B cell (primary cell): ENCODE measurements around the gene RHBDL1. TPM values are rescaled to one million over a fixed set of nuclear protein-coding genes. Genes with fewer than 3 reads are reported as not detected.

ENCODE experiments used
- ATAC-seq: fragments of 200-7000 bp; cut with Tn5 transposase; one replicate; pipeline ENCODE4 v1.10.0; 2021; ENCODE audit warnings: low read depth, mild to moderate bottlenecking, moderate number of reproducible peaks, moderate library complexity
- CTCF ChIA-PET: fragments of 350-600 bp; sonication (Branson Sonifier 250); formaldehyde crosslinking; loops from one replicate; lab custom pipeline; 2021; ENCODE audit warnings: antibody characterized with exemption, inconsistent platforms; lab: Charles Lee
- POLR2A ChIA-PET: fragments of 350-600 bp; sonication (Branson Sonifier 250); formaldehyde crosslinking; loops from one replicate; lab custom pipeline; 2021; ENCODE audit warnings: antibody characterized with exemption; lab: Charles Lee
- DNase-seq: peaks from one replicate; pipeline ENCODE4 v3.0.0; 2013
- H2AFZ ChIP-seq: 2 replicates; pipeline ENCODE4 v1.6.1; 2012; ENCODE audit warnings: mild to moderate bottlenecking, low read depth, low read length; ENCODE audit not compliant: insufficient read depth, poor library complexity, severe bottlenecking
- H3K27ac ChIP-seq, 2 donors: 1 replicate in 1 of 2; 2 replicates in 1 of 2; pipeline ENCODE4 v1.5.1; 2012 to 2013; ENCODE audit warnings: low read length in 2 of 2, mild to moderate bottlenecking in 2 of 2, moderate library complexity in 1 of 2
- H3K27me3 ChIP-seq, 4 experiments: fragments of 200-600 bp in 1 of 4; sonication (generic) in 1 of 4; replicated peaks in 1 of 4; 1 replicate in 2 of 4; 2 replicates in 2 of 4; pipeline versions ENCODE4 v1.6.1 to v1.7.0; 2013 to 2016; ENCODE audit warnings: low read length in 3 of 4, mild to moderate bottlenecking in 2 of 4, mixed read lengths in 1 of 4, moderate library complexity in 1 of 4; ENCODE audit not compliant: insufficient read depth in 4 of 4, control insufficient read depth in 3 of 4; ENCODE audit errors: control extremely low read depth in 1 of 4
- H3K36me3 ChIP-seq, 2 experiments: replicated peaks in 1 of 2; 1 replicate in 1 of 2; 2 replicates in 1 of 2; pipeline versions ENCODE4 v1.6.1 to v1.7.1; 2013; ENCODE audit warnings: low read length in 1 of 2; ENCODE audit not compliant: insufficient read depth in 2 of 2, control insufficient read depth in 1 of 2; ENCODE audit errors: control extremely low read depth in 1 of 2, extremely low read depth in 1 of 2
- H3K4me1 ChIP-seq, 2 donors: fragments of 200-600 bp in 1 of 2; sonication (generic) in 1 of 2; 1 replicate in 1 of 2; 2 replicates in 1 of 2; pipeline versions ENCODE4 v1.5.1 to v1.6.1; 2013 to 2017; ENCODE audit warnings: low read length in 2 of 2; ENCODE audit not compliant: control insufficient read depth in 2 of 2, insufficient read depth in 2 of 2
- H3K4me2 ChIP-seq: replicated peaks from 2 replicates; pipeline ENCODE3; 2012; ENCODE audit warnings: mild to moderate bottlenecking, low read depth, low read length; ENCODE audit not compliant: poor library complexity, severe bottlenecking
- H3K4me3 ChIP-seq, 5 experiments: fragments of 200-600 bp in 1 of 5; sonication (generic) in 1 of 5; 1 replicate in 3 of 5; 2 replicates in 2 of 5; pipeline versions ENCODE4 v1.5.1 to v1.7.0; 2011 to 2016; ENCODE audit warnings: low read length in 4 of 5, mild to moderate bottlenecking in 4 of 5, low read depth in 2 of 5, control low read depth in 1 of 5, moderate library complexity in 1 of 5; ENCODE audit not compliant: insufficient read depth in 1 of 5; ENCODE audit errors: control extremely low read depth in 1 of 5, extremely low read depth in 1 of 5
- H3K79me2 ChIP-seq: fragments of 200-600 bp; sonication (generic); one replicate; pipeline ENCODE4 v1.6.0; 2016; ENCODE audit warnings: low read length; ENCODE audit not compliant: control insufficient read depth, insufficient read depth
- H3K9ac ChIP-seq: fragments of 200-600 bp; sonication (generic); 2 replicates; pipeline ENCODE4 v1.6.1; 2017; ENCODE audit warnings: mild to moderate bottlenecking, low read length, moderate library complexity
- H3K9me3 ChIP-seq, 3 donors: one replicate each; pipeline versions ENCODE4 v1.6.1 to v1.7.1; 2013; ENCODE audit warnings: low read length in 2 of 3; ENCODE audit not compliant: control insufficient read depth in 2 of 3, insufficient read depth in 1 of 3; ENCODE audit errors: control extremely low read depth in 1 of 3
- H4K20me1 ChIP-seq: 2 replicates; pipeline ENCODE4 v1.6.0; 2012; ENCODE audit warnings: mild to moderate bottlenecking, low read length; ENCODE audit not compliant: insufficient read depth, control insufficient read depth, poor library complexity, severe bottlenecking
- H3K27ac Mint-ChIP-seq: one replicate; pipeline ENCODE4 v1.8.0; 2021; ENCODE audit warnings: mixed read lengths
- H3K27me3 Mint-ChIP-seq: one replicate; pipeline ENCODE4 v1.8.0; 2021; ENCODE audit warnings: mixed read lengths
- H3K4me1 Mint-ChIP-seq: one replicate; pipeline ENCODE4 v1.8.0; 2021; ENCODE audit warnings: mixed read lengths
- H3K4me3 Mint-ChIP-seq: one replicate; pipeline ENCODE4 v1.8.0; 2021; ENCODE audit warnings: mixed read lengths
- H3K9me3 Mint-ChIP-seq: one replicate; pipeline ENCODE4 v1.8.0; 2022; ENCODE audit warnings: mixed read lengths; ENCODE audit not compliant: insufficient read depth
- EZH2 ChIP-seq: IDR thresholded peaks from 2 replicates; pipeline ENCODE4 v1.6.1; 2012; ENCODE audit warnings: borderline replicate concordance, low read depth, mild to moderate bottlenecking, moderate library complexity, low read length; ENCODE audit not compliant: insufficient read depth, poor library complexity, severe bottlenecking
- WGBS: methylation state at CpG from one replicate; pipeline ENCODE4 v1.1.5; 2013; ENCODE audit warnings: missing lambda C conversion rate; ENCODE audit not compliant: insufficient coverage; 5-methylcytosine and 5-hydroxymethylcytosine counted together
- intact Hi-C: fragments of 100-400 bp; cut with micrococcal nuclease; formaldehyde crosslinking; loops from one replicate; pipeline ENCODE4 v1.10.0; 2022
- polyA plus RNA-seq: library from polyadenylated mRNA; depleted of rRNA; stranded (reverse); fragments of >200 nt; gene quantifications from 2 replicates; pipeline ENCODE4 v1.2.3, GENCODE V29; 2012
- total RNA-seq, 2 donors: library from RNA; stranded (reverse); fragments of 120-200 nt in 1 of 2; gene quantifications; 1 replicate in 1 of 2; 2 replicates in 1 of 2; pipeline versions ENCODE4 v1.2.3 to v1.2.4, GENCODE V29; 2013 to 2022
- TF ChIP-seq, protein P1 (sequence below): fragments of 200-600 bp; IDR thresholded peaks from one replicate; pipeline ENCODE4 v1.8.0; 2022; ENCODE audit warnings: antibody characterized with exemption, mild to moderate bottlenecking

Gene RHBDL1
- total and polyA plus RNA-seq, 2 donors (not counting 1 experiment from before 2014, with no cell fraction given): 0.76 to 1.6 TPM

DNA sequence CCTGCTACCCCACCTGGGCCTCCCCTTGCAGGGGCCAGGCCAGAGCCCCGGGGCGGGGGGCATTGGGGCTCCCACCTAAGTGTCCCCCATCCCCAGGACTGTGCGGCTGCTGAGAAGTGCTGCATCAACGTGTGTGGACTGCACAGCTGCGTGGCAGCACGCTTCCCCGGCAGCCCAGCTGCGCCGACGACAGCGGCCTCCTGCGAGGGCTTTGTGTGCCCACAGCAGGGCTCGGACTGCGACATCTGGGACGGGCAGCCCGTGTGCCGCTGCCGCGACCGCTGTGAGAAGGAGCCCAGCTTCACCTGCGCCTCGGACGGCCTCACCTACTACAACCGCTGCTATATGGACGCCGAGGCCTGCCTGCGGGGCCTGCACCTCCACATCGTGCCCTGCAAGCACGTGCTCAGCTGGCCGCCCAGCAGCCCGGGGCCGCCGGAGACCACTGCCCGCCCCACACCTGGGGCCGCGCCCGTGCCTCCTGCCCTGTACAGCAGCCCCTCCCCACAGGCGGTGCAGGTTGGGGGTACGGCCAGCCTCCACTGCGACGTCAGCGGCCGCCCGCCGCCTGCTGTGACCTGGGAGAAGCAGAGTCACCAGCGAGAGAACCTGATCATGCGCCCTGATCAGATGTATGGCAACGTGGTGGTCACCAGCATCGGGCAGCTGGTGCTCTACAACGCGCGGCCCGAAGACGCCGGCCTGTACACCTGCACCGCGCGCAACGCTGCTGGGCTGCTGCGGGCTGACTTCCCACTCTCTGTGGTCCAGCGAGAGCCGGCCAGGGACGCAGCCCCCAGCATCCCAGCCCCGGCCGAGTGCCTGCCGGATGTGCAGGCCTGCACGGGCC, 42.8 kb upstream of the RHBDL1 start:
- H4K20me1 ChIP-seq: peaks cover 13% of the 10 kb centered on the region
- H3K4me1 ChIP-seq: peaks cover 6 to 16% of the 10 kb centered on the region in 2 donors
- peaks cover 10% of the 10 kb centered on the region for H3K79me2 ChIP-seq
- no peaks in the 10 kb centered on the region for H3K9me3 ChIP-seq
- Mint-ChIP-seq H3K27me3 (no peaks in the 10 kb centered on the region), H3K9me3 (no peaks in the 10 kb centered on the region), H3K4me1 (peaks cover 11% of the 10 kb centered on the region), H3K4me3 (no peak overlapping the region), H3K27ac (no peak overlapping the region)
- peaks cover 0 to 3% of the 10 kb centered on the region in 2 experiments for H3K36me3 ChIP-seq
- H2AFZ ChIP-seq: no peak overlapping the region
- no peak overlapping the region for H3K27ac ChIP-seq
- CTCF ChIA-PET: no interaction called here
- no peak overlapping the region for H3K4me3 ChIP-seq
- ATAC-seq (no peak), DNase-seq (peak; percentile 17)
- H3K27me3 ChIP-seq: no peaks in the 10 kb centered on the region
- no peak overlapping the region for H3K9ac ChIP-seq
- intact Hi-C loops: no loop called here
- H3K4me2 ChIP-seq: no peak overlapping the region
- TF ChIP-seq, protein P1, sequence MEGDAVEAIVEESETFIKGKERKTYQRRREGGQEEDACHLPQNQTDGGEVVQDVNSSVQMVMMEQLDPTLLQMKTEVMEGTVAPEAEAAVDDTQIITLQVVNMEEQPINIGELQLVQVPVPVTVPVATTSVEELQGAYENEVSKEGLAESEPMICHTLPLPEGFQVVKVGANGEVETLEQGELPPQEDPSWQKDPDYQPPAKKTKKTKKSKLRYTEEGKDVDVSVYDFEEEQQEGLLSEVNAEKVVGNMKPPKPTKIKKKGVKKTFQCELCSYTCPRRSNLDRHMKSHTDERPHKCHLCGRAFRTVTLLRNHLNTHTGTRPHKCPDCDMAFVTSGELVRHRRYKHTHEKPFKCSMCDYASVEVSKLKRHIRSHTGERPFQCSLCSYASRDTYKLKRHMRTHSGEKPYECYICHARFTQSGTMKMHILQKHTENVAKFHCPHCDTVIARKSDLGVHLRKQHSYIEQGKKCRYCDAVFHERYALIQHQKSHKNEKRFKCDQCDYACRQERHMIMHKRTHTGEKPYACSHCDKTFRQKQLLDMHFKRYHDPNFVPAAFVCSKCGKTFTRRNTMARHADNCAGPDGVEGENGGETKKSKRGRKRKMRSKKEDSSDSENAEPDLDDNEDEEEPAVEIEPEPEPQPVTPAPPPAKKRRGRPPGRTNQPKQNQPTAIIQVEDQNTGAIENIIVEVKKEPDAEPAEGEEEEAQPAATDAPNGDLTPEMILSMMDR: no peak
- no peak for TF ChIP-seq EZH2
- WGBS: 97% methylated on average over 65 of the region's 67 CpGs
- POLR2A ChIA-PET: no interaction called here

DNA sequence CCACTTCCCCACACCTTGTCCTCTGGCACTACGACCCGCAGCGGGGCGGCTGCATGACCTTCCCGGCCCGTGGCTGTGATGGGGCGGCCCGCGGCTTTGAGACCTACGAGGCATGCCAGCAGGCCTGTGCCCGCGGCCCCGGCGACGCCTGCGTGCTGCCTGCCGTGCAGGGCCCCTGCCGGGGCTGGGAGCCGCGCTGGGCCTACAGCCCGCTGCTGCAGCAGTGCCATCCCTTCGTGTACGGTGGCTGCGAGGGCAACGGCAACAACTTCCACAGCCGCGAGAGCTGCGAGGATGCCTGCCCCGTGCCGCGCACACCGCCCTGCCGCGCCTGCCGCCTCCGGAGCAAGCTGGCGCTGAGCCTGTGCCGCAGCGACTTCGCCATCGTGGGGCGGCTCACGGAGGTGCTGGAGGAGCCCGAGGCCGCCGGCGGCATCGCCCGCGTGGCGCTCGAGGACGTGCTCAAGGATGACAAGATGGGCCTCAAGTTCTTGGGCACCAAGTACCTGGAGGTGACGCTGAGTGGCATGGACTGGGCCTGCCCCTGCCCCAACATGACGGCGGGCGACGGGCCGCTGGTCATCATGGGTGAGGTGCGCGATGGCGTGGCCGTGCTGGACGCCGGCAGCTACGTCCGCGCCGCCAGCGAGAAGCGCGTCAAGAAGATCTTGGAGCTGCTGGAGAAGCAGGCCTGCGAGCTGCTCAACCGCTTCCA, 42.0 kb upstream of the RHBDL1 start:
- H3K36me3 ChIP-seq: peaks cover 0 to 3% of the 10 kb centered on the region in 2 experiments
- H3K4me1 ChIP-seq: peaks cover 6 to 23% of the 10 kb centered on the region in 2 donors
- no peaks in the 10 kb centered on the region for H3K27me3 ChIP-seq
- WGBS: 98% methylated on average over 69 of the region's 74 CpGs
- ChIA-PET CTCF (no interaction called here), POLR2A (no interaction called here)
- H3K9me3 Mint-ChIP-seq: no peaks in the 10 kb centered on the region
- H3K27ac Mint-ChIP-seq: no peak overlapping the region
- H3K9me3 ChIP-seq: no peaks in the 10 kb centered on the region
- intact Hi-C loops: no loop called here
- H3K27me3 Mint-ChIP-seq: no peaks in the 10 kb centered on the region
- H2AFZ ChIP-seq: no peak overlapping the region
- DNase-seq: peak; percentile 23
- no peak overlapping the region for H3K4me3 Mint-ChIP-seq
- no peak overlapping the region for H3K4me2 ChIP-seq
- no peak overlapping the region for H3K27ac ChIP-seq
- no peak for TF ChIP-seq EZH2
- TF ChIP-seq, protein P1: no peak
- no peak overlapping the region for H3K4me3 ChIP-seq
- H3K4me1 Mint-ChIP-seq: peaks cover 11% of the 10 kb centered on the region
- no peak overlapping the region for H3K9ac ChIP-seq
- H3K79me2 ChIP-seq: peaks cover 10% of the 10 kb centered on the region
- H4K20me1 ChIP-seq: peaks cover 13% of the 10 kb centered on the region
- no peak for ATAC-seq
